OCI-LY1 (cell line): ENCODE results near the gene MTX1.
"Not testable (repeated sequence)": the region's sequence is repeated elsewhere in the genome, so short reads cannot be mapped to it uniquely, and the experiment has no call there.

Experiments used
- CTCF ChIP-seq: fragments of 200-600 bp; sonication (generic), shearing (Covaris generic); IDR thresholded peaks from 2 replicates; pipeline ENCODE4 v1.5.1; 2017; ENCODE audit warnings: mild to moderate bottlenecking, antibody characterized with exemption, low read length, moderate library complexity, mixed read lengths
- EZH2 ChIP-seq: fragments of 200-600 bp; sonication (generic), shearing (Covaris generic); IDR thresholded peaks from 2 replicates; pipeline ENCODE4 v1.8.0; 2017; ENCODE audit warnings: borderline replicate concordance, mixed run types, mild to moderate bottlenecking, antibody characterized with exemption, low read length, moderate library complexity, mixed read lengths

- not testable (repeated sequence) for TF ChIP-seq CTCF, EZH2
These were observed 16.9 kb downstream of the MTX1 start for GRCh38 chr1:155225404-155225759.
